Erythroblast (primary cell): ENCODE measurements around the gene MAGI1.

ENCODE experiments used
- GATA1 ChIP-seq: IDR thresholded peaks from 2 replicates; pipeline ENCODE4 v1.6.1; 2011; ENCODE audit warnings: low read depth, mild to moderate bottlenecking, control low read depth, low read length, moderate library complexity
- POLR2A ChIP-seq: IDR thresholded peaks from 2 replicates; pipeline ENCODE4 v1.6.1; 2011; ENCODE audit warnings: mild to moderate bottlenecking, low read length

DNA sequence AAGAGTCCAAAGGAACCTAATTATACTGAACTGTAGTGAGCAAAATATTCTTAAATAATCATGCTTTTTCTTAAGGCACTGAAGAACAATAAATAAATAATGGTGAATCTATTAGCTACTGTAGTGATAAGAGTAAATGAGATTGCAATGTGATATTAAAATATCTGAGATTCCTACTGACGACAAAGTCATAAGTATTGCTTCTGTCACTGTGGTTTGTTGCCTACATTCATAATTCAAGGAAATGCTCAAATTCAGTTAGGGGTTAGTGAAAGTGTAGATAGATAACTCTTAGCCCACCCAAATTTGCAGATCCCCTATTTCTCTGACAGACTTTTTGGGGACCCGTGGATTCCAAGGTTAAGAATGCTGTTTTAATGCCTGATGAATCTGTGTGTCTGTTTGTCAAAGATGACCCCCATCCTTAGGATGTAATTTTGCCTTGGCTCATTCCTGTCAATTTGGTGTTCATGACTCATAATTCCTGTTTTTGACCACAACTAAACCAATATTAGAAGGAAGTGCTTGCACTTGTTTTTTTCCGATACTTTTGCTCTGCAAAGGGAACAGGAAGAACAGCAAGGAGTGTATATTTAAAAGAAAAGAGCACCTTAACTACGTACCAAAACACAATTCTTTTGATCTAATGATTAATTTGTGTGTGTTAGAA lies 86.7 kb downstream of the MAGI1 start:
- TF ChIP-seq POLR2A (no peak), GATA1 (no peak)
